ENCODE results near the gene RFC1.
"Not testable (repeated sequence)": the region's sequence is repeated elsewhere in the genome, so short reads cannot be mapped to it uniquely, and the experiment has no call there.

The RFC1 gene

DNA sequence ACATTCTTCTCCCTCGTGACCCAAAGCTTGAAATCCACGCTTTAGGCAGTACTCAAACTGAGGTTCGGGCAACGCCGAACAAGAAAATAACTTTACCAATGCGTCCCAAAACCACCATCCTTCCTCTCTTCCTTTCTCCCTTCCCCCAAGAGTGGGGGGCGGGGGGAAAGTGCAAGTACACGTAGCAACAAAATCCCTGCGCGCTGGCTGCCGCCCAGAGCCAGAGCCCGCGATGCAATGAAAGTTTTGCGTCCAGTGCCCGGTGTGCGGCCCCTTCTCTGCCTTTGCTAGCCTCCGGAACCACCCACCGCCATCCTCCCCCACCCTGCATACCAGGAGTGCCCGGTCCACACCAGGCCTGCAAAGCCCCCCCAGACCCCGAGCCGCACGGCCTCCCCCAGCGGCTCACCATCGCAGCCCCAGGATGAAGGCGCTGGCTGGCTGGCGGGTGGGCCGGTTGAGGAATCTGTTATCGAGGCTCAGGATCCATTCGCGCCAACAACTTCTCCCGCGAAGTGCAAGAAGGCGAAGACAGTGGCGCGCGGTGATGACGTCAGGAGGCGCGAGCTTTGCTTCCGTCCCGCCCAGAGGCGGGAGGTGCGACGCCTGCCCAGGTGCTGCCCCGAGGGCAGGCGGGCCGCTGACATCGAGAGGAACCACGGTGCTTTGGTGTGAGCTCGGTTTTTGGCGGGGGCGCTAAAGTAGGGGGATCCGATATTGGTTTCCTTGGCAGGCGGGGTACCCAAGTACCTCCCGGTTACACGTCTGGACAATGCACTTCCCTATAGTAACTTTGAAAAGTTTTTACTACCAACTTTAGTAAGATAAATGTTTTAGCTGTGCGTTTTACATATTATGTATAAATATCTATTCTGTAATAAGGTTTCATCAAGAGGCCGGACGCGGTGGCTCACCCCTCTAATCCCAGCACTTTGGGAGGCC is at the start of gene RFC1:
TSS of gene RFC1 (minus strand) at position 533 of the 942 bp plus-strand sequence. CDS start at position 412, 121 bp downstream.
- H3K4me3 ChIP-seq (ENCODE audit: low read depth, low read length) = peak within 1 kb of the TSS; percentile 95
- DNase-seq (ENCODE audit: low read depth, low spot score) = peak; percentile 28
- CTCF ChIA-PET = interaction anchor here (1.3 kb wide), 1 partner anchor 19 kb away, joined by 3 read pairs; no protein-coding TSS in a partner anchor
- TF ChIP-seq CTCF (IDR thresholded peaks at IDR 0.05; ENCODE audit: insufficient read depth, low read length, missing control alignments) = no peak
- POLR2A ChIA-PET = no interaction called here

GRCh38 chr4:39415678-39416283 is 49.6 kb upstream of the RFC1 start:
- CTCF ChIA-PET = interaction anchor here (1.4 kb wide), 1 partner anchor 20 kb away, joined by 4 read pairs; no protein-coding TSS in a partner anchor
- no peak overlapping the region for H3K4me3 ChIP-seq (ENCODE audit: low read depth, low read length)
- DNase-seq (ENCODE audit: low read depth, low spot score) = no peak
- POLR2A ChIA-PET = no interaction called here
- no peak for TF ChIP-seq CTCF (IDR thresholded peaks at IDR 0.05; ENCODE audit: insufficient read depth, low read length, missing control alignments)

- CTCF ChIA-PET = interaction anchor here (1.6 kb wide), 1 partner anchor 18 kb away, joined by 3 read pairs; no protein-coding TSS in a partner anchor
- H3K4me3 ChIP-seq (ENCODE audit: low read depth, low read length); DNase-seq (ENCODE audit: low read depth, low spot score); POLR2A ChIA-PET: not testable (repeated sequence)
Measured at GRCh38 chr4:39411561-39411960, 45.4 kb upstream of the RFC1 start.

GRCh38 chr4:39410415-39410814 is 44.3 kb upstream of the RFC1 start:
- POLR2A ChIA-PET = no interaction called here
- TF ChIP-seq CTCF (IDR thresholded peaks at IDR 0.05; ENCODE audit: insufficient read depth, low read length, missing control alignments) = no peak
- DNase-seq (ENCODE audit: low read depth, low spot score) = no peak
- H3K4me3 ChIP-seq (ENCODE audit: low read depth, low read length) = no peak overlapping the region
- CTCF ChIA-PET = no interaction called here

GRCh38 chr4:39407584-39407885 is 41.4 kb upstream of the RFC1 start:
- no peak for DNase-seq (ENCODE audit: low read depth, low spot score)
- TF ChIP-seq CTCF (IDR thresholded peaks at IDR 0.05; ENCODE audit: insufficient read depth, low read length, missing control alignments) = no peak
- no peak overlapping the region for H3K4me3 ChIP-seq (ENCODE audit: low read depth, low read length)
- ChIA-PET POLR2A (interaction anchor here (0.5 kb wide), 1 partner anchor 9 kb away, joined by 3 read pairs; no protein-coding TSS in a partner anchor), CTCF (interaction anchor here (1.6 kb wide), 1 partner anchor 10 kb away, joined by 7 read pairs; no protein-coding TSS in a partner anchor)

DNA sequence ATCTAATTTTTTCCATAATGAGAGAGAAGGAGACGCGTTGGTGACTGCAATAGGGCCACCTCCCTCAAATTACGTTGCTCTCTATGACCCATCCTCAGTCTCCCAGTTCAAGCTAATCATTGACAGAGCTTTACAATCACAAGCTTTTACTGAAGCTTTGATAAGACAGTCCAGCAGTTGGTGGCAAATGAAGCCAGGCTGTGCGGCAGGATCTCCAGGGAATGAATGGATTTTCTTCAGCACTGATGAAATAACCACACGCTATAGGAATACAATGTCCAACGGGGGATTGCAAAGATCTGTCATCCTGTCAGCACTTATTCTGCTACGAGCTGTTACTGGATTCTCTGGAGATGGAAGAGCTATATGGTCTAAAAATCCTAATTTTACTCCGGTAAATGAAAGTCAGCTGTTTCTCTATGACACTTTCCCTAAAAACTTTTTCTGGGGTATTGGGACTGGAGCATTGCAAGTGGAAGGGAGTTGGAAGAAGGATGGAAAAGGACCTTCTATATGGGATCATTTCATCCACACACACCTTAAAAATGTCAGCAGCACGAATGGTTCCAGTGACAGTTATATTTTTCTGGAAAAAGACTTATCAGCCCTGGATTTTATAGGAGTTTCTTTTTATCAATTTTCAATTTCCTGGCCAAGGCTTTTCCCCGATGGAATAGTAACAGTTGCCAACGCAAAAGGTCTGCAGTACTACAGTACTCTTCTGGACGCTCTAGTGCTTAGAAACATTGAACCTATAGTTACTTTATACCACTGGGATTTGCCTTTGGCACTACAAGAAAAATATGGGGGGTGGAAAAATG is 40.8 kb upstream of the RFC1 start, which contains the start of gene KLB:
TSS of gene KLB (plus strand) at position 168 of the 821 bp plus-strand sequence. CDS start at position 188, 20 bp downstream.
- DNase-seq (ENCODE audit: low read depth, low spot score) = no peak
- no peak for TF ChIP-seq CTCF (IDR thresholded peaks at IDR 0.05; ENCODE audit: insufficient read depth, low read length, missing control alignments)
- POLR2A ChIA-PET = interaction anchor here (0.5 kb wide), 1 partner anchor 9 kb away, joined by 3 read pairs; no protein-coding TSS in a partner anchor
- CTCF ChIA-PET = interaction anchor here (1.6 kb wide), 1 partner anchor 9 kb away, joined by 7 read pairs; no protein-coding TSS in a partner anchor
- H3K4me3 ChIP-seq (ENCODE audit: low read depth, low read length) = no peak within 1 kb of the TSS

GRCh38 chr4:39401640-39402039 is 35.5 kb upstream of the RFC1 start:
- CTCF ChIA-PET; DNase-seq (ENCODE audit: low read depth, low spot score); H3K4me3 ChIP-seq (ENCODE audit: low read depth, low read length); POLR2A ChIA-PET: not testable (repeated sequence)
